GM23338 (cell line): ENCODE results near the gene ZNF749.
"Not testable (repeated sequence)": the region's sequence is repeated elsewhere in the genome, so short reads cannot be mapped to it uniquely, and the experiment has no call there.

Source experiments
- EZH2phosphoT487 ChIP-seq: fragments of 200-600 bp; sonication (generic); IDR thresholded peaks from one replicate; pipeline ENCODE4 v1.8.1; 2018; ENCODE audit warnings: antibody characterized with exemption; ENCODE audit not compliant: unreplicated experiment
- POLR2AphosphoS5 ChIP-seq: IDR thresholded peaks from 2 replicates; pipeline ENCODE4 v1.6.1; 2016; ENCODE audit warnings: antibody characterized with exemption, low read depth
- ZNF331 ChIP-seq: fragments of 250-450 bp; sonication (Bioruptor Pico); IDR thresholded peaks from 2 replicates; pipeline ENCODE4 v1.5.0; 2020; ENCODE audit warnings: low read depth, mild to moderate bottlenecking, moderate library complexity

DNA sequence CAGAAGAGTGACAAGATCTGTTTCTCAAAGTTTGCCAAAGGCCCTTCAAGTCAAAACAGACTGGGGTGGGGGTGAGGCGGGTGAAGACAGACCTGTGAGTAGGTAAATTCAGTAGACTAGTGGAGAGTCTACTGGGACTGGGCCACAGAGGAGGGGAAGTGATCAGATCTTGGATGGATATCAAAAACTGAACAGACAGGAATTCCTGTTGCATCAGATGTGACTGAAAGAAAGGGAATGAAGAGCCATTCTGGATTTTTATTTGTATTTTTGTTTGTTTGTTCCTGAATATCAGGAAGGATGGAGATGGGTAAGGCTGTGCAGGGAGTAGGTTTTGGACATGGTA is 53.1 kb downstream of the ZNF749 start:
- TF ChIP-seq EZH2phosphoT487; ZNF331 (CRISPR knock-in tag); POLR2AphosphoS5: not testable (repeated sequence)
